ENCODE measurements around the gene FBLN1.

DNA sequence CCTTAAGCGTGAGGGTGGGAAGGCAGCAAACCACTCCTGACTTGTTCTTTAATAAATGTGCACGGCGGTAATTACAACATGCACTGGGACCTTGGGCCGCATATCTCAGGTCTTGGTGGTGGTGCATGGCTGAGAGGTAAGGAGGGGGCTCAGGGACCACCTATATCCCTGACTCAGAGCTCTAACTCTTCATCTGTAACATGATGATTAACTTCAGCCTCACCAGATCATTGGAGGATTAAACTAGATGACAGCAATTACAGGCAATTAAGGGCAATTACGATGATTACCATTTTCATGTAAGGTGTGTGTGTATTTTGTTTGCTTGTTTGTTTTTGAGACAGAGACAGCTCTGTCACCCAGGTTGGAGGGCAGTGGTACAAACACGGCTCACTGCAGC lies 45.0 kb downstream of the FBLN1 start:
- TF ChIP-seq, protein P1, sequence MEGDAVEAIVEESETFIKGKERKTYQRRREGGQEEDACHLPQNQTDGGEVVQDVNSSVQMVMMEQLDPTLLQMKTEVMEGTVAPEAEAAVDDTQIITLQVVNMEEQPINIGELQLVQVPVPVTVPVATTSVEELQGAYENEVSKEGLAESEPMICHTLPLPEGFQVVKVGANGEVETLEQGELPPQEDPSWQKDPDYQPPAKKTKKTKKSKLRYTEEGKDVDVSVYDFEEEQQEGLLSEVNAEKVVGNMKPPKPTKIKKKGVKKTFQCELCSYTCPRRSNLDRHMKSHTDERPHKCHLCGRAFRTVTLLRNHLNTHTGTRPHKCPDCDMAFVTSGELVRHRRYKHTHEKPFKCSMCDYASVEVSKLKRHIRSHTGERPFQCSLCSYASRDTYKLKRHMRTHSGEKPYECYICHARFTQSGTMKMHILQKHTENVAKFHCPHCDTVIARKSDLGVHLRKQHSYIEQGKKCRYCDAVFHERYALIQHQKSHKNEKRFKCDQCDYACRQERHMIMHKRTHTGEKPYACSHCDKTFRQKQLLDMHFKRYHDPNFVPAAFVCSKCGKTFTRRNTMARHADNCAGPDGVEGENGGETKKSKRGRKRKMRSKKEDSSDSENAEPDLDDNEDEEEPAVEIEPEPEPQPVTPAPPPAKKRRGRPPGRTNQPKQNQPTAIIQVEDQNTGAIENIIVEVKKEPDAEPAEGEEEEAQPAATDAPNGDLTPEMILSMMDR (conservative IDR thresholded peaks at IDR 0.05), result no peak
- no peak for TF ChIP-seq ZFX (IDR thresholded peaks at IDR 0.05)

Measured in C4-2B (cell line).